Measurements from ENCODE around the gene CGB3. TPM values are rescaled to one million over a fixed set of nuclear protein-coding genes. Genes with fewer than 3 reads are reported as not detected.
A peak's percentile ranks its signal among the peaks of the same experiment; 100 is the strongest.

The CGB3 gene
- total and polyA plus RNA-seq, 7 donors = not detected

- DNase-seq = no peak
- WGBS, 2 donors = 82 to 85% methylated on average over 5 of the region's 5 CpGs
- TF ChIP-seq, protein P1, sequence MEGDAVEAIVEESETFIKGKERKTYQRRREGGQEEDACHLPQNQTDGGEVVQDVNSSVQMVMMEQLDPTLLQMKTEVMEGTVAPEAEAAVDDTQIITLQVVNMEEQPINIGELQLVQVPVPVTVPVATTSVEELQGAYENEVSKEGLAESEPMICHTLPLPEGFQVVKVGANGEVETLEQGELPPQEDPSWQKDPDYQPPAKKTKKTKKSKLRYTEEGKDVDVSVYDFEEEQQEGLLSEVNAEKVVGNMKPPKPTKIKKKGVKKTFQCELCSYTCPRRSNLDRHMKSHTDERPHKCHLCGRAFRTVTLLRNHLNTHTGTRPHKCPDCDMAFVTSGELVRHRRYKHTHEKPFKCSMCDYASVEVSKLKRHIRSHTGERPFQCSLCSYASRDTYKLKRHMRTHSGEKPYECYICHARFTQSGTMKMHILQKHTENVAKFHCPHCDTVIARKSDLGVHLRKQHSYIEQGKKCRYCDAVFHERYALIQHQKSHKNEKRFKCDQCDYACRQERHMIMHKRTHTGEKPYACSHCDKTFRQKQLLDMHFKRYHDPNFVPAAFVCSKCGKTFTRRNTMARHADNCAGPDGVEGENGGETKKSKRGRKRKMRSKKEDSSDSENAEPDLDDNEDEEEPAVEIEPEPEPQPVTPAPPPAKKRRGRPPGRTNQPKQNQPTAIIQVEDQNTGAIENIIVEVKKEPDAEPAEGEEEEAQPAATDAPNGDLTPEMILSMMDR (IDR thresholded peaks at IDR 0.05) = peak in 1 of 4 experiments; percentile 10
- no peak for TF ChIP-seq POLR2AphosphoS5 (IDR thresholded peaks at IDR 0.05)
- H3K27ac ChIP-seq = no peak overlapping the region
- intact Hi-C loops (cut with DNase I) = no loop called here
- H3K4me3 ChIP-seq = no peak overlapping the region
- H3K36me3 ChIP-seq = peaks cover 0 to 14% (median 0%) of the 10 kb centered on the region in 4 donors
- no peaks in the 10 kb centered on the region for H3K9me3 ChIP-seq
- H3K4me1 ChIP-seq = peaks cover 0 to 16% (median 13%) of the 10 kb centered on the region in 4 donors
- H3K27me3 ChIP-seq = no peaks in the 10 kb centered on the region
Observed at GRCh38 chr19:48997972-48998371, 26.2 kb downstream of the CGB3 start.

DNA sequence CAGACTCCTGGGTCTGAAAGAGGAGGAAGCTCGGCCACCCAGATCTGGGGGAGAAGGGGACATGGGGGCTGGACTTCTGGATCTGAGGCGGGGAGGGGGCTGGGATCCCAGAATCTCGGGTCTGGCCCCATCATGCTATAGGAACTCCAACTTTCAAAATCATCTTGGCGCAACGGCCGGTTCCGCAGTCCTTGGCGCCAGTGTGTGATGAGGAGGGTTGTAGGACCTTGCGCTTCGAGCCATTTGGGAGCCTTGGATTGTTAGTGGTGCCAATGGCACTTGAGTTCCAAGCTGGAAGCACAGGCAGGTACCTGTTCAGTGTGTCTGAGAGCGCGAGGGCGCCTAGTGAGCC is 30.1 kb downstream of the CGB3 start:
- Histone ChIP-seq H3K27me3 (no peaks in the 10 kb centered on the region), H3K36me3 (peaks cover 0 to 11% (median 0%) of the 10 kb centered on the region in 4 donors), H3K4me3 (peak overlapping the region; percentile 58 to 76 (median 67)), H3K27ac (peak overlapping the region; percentile 88 to 97 (median 90)), H3K4me1 (peaks cover 0 to 42% (median 37%) of the 10 kb centered on the region in 4 donors), H3K9me3 (no peaks in the 10 kb centered on the region)
- WGBS, 2 donors = 1% methylated on average over 13 of the region's 13 CpGs
- TF ChIP-seq, protein P1 (IDR thresholded peaks at IDR 0.05) = no peak
- TF ChIP-seq POLR2AphosphoS5 (IDR thresholded peaks at IDR 0.05) (no peak), EP300 (IDR thresholded peaks at IDR 0.05) (no peak), POLR2A (IDR thresholded peaks at IDR 0.05) (no peak)
- intact Hi-C loops (cut with DNase I) = loop anchor here (5.0 kb wide), 1 partner anchor 153 kb away; no protein-coding TSS in a partner anchor
- no peak for DNase-seq

GRCh38 chr19:48993175-48994034 is 30.7 kb downstream of the CGB3 start, which contains the start of the genes GYS1 and RUVBL2:
Gene GYS1 (minus strand): TSS chr19:48993309. CDS start chr19:48993112, 197 bp downstream.
Gene RUVBL2 (plus strand): TSS chr19:48993887. CDS start chr19:48993912, 25 bp downstream.
- Histone ChIP-seq H3K27me3 (no peaks in the 10 kb centered on the region), H3K27ac (peak within 1 kb of the TSS; percentile 88 to 97 (median 90)), H3K36me3 (peaks cover 0 to 17% (median 3%) of the 10 kb centered on the region in 4 donors), H3K4me1 (peaks cover 0 to 42% (median 37%) of the 10 kb centered on the region in 4 donors), H3K9me3 (no peaks in the 10 kb centered on the region), H3K4me3 (peak within 1 kb of the TSS; percentile 58 to 76 (median 67))
- 0% methylated on average over 56 of the region's 56 CpGs for WGBS, 2 donors
- intact Hi-C loops (cut with DNase I) = loop anchor here (5.0 kb wide), 1 partner anchor 154 kb away; no protein-coding TSS in a partner anchor
- peak; percentile 100 for DNase-seq
- TF ChIP-seq POLR2AphosphoS5 (IDR thresholded peaks at IDR 0.05) (peak; percentile 92 to 98 (median 98)), POLR2A (IDR thresholded peaks at IDR 0.05) (peak; percentile 87 to 94), EP300 (IDR thresholded peaks at IDR 0.05) (peak in 1 of 4 donors; percentile 66)
- TF ChIP-seq, protein P1 (IDR thresholded peaks at IDR 0.05) = peak; percentile 96 to 99 (median 98)

GRCh38 chr19:48992581-48993174 is 31.5 kb downstream of the CGB3 start:
- WGBS, 2 donors = 0% methylated on average over 20 of the region's 20 CpGs
- TF ChIP-seq POLR2AphosphoS5 (IDR thresholded peaks at IDR 0.05) (no peak), POLR2A (IDR thresholded peaks at IDR 0.05) (no peak), EP300 (IDR thresholded peaks at IDR 0.05) (no peak)
- TF ChIP-seq, protein P1 (IDR thresholded peaks at IDR 0.05) = no peak
- H3K4me1 ChIP-seq = peaks cover 0 to 42% (median 37%) of the 10 kb centered on the region in 4 donors
- intact Hi-C loops (cut with DNase I) = loop anchor here (5.0 kb wide), 1 partner anchor 155 kb away; no protein-coding TSS in a partner anchor
- no peaks in the 10 kb centered on the region for H3K9me3 ChIP-seq
- peaks cover 0 to 25% (median 5%) of the 10 kb centered on the region in 4 donors for H3K36me3 ChIP-seq
- no peaks in the 10 kb centered on the region for H3K27me3 ChIP-seq
- DNase-seq = peak; percentile 81
- H3K27ac ChIP-seq = peak overlapping the region; percentile 88 to 97 (median 90)
- peak overlapping the region; percentile 58 to 76 (median 67) for H3K4me3 ChIP-seq
